H9 (cell line): ENCODE measurements around the gene PSME1. TPM values are rescaled to one million over a fixed set of nuclear protein-coding genes. Genes with fewer than 3 reads are reported as not detected.

Source experiments
- DNase-seq: peaks from one replicate; pipeline ENCODE4 v3.0.0-alpha.2; 2017
- H2AFZ ChIP-seq: one replicate; pipeline ENCODE4 v1.6.1; 2013; ENCODE audit warnings: mild to moderate bottlenecking, low read length, control low read depth, moderate library complexity
- H2AK5ac ChIP-seq: 2 replicates; pipeline ENCODE4 v1.6.1; 2013; ENCODE audit warnings: low read length, control low read depth, mixed read lengths; ENCODE audit not compliant: insufficient read length
- H2BK120ac ChIP-seq: one replicate; pipeline ENCODE4 v1.6.1; 2013; ENCODE audit warnings: low read depth, mild to moderate bottlenecking, low read length, control low read depth, inconsistent platforms; ENCODE audit not compliant: poor library complexity, severe bottlenecking
- H2BK12ac ChIP-seq: 2 replicates; pipeline ENCODE4 v1.6.1; 2013; ENCODE audit warnings: low read length, control low read depth, mixed read lengths, low read depth; ENCODE audit not compliant: insufficient read length
- H2BK15ac ChIP-seq: 2 replicates; pipeline ENCODE4 v1.6.1; 2013; ENCODE audit warnings: low read depth, low read length, control low read depth
- H2BK20ac ChIP-seq: one replicate; pipeline ENCODE4 v1.6.1; 2013; ENCODE audit warnings: low read depth, mild to moderate bottlenecking, low read length, control low read depth, inconsistent platforms; ENCODE audit not compliant: poor library complexity, severe bottlenecking
- H2BK5ac ChIP-seq: 2 replicates; pipeline ENCODE4 v1.6.1; 2013; ENCODE audit warnings: low read length, control low read depth, mixed read lengths; ENCODE audit not compliant: insufficient read length
- H3K14ac ChIP-seq: 2 replicates; pipeline ENCODE4 v1.6.1; 2013; ENCODE audit warnings: low read length, control low read depth; ENCODE audit not compliant: insufficient read depth
- H3K18ac ChIP-seq: 2 replicates; pipeline ENCODE4 v1.6.1; 2013; ENCODE audit warnings: low read depth, mild to moderate bottlenecking, mixed read lengths, low read length, control low read depth; ENCODE audit not compliant: insufficient read length
- H3K23ac ChIP-seq: 2 replicates; pipeline ENCODE4 v1.6.1; 2013; ENCODE audit warnings: low read length, control low read depth, mixed read lengths, low read depth; ENCODE audit not compliant: insufficient read length
- H3K23me2 ChIP-seq: 2 replicates; pipeline ENCODE4 v1.6.1; 2013; ENCODE audit warnings: low read depth, mild to moderate bottlenecking, mixed read lengths, low read length, control low read depth; ENCODE audit not compliant: insufficient read length, poor library complexity, severe bottlenecking
- H3K27ac ChIP-seq: 2 replicates; pipeline ENCODE4 v1.5.1; 2013; ENCODE audit warnings: low read length, control low read depth, mixed read lengths, low read depth; ENCODE audit not compliant: insufficient read length
- H3K27me3 ChIP-seq: 2 replicates; pipeline ENCODE4 v1.6.1; 2013; ENCODE audit warnings: low read length, control low read depth, inconsistent platforms; ENCODE audit not compliant: insufficient read depth
- H3K4ac ChIP-seq: 2 replicates; pipeline ENCODE4 v1.6.1; 2013; ENCODE audit warnings: low read depth, mild to moderate bottlenecking, control low read depth, inconsistent platforms, low read length, moderate library complexity
- H3K4me1 ChIP-seq: 2 replicates; pipeline ENCODE4 v1.6.1; 2013; ENCODE audit warnings: low read length, control low read depth, inconsistent platforms; ENCODE audit not compliant: insufficient read depth
- H3K4me2 ChIP-seq: 2 replicates; pipeline ENCODE4 v1.6.1; 2013; ENCODE audit warnings: low read length, control low read depth, mixed read lengths; ENCODE audit not compliant: insufficient read length, insufficient read depth
- H3K56ac ChIP-seq: 2 replicates; pipeline ENCODE4 v1.6.1; 2013; ENCODE audit warnings: low read depth, mild to moderate bottlenecking, mixed read lengths, low read length, control low read depth; ENCODE audit not compliant: insufficient read length
- H3K79me1 ChIP-seq: 2 replicates; pipeline ENCODE4 v1.6.1; 2013; ENCODE audit warnings: low read depth, mild to moderate bottlenecking, moderate library complexity, low read length, control low read depth, inconsistent platforms; ENCODE audit not compliant: insufficient read depth, poor library complexity, severe bottlenecking
- H3K79me2 ChIP-seq: 2 replicates; pipeline ENCODE4 v1.6.1; 2013; ENCODE audit warnings: low read length, control low read depth, inconsistent platforms; ENCODE audit not compliant: insufficient read depth
- H3K9ac ChIP-seq: 2 replicates; pipeline ENCODE4 v1.6.1; 2013; ENCODE audit warnings: low read length, control low read depth, mixed read lengths; ENCODE audit not compliant: insufficient read length; ENCODE audit errors: extremely low read depth
- H3K9me3 ChIP-seq: one replicate; pipeline ENCODE4 v1.6.1; 2013; ENCODE audit warnings: low read depth, low read length, inconsistent platforms; ENCODE audit not compliant: control insufficient read depth
- H3T11ph ChIP-seq: one replicate; pipeline ENCODE4 v1.6.1; 2013; ENCODE audit warnings: mild to moderate bottlenecking, low read length, control low read depth, inconsistent platforms
- H4K20me1 ChIP-seq: one replicate; pipeline ENCODE4 v1.6.1; 2013; ENCODE audit not compliant: control insufficient read depth, insufficient read length, insufficient read depth
- H4K5ac ChIP-seq: 2 replicates; pipeline ENCODE4 v1.6.1; 2013; ENCODE audit warnings: low read depth, mild to moderate bottlenecking, mixed read lengths, low read length, control low read depth; ENCODE audit not compliant: insufficient read length
- H4K8ac ChIP-seq: replicated peaks from 2 replicates; pipeline ENCODE4 v1.6.1; 2013; ENCODE audit warnings: low read length, control low read depth, mixed read lengths, low read depth; ENCODE audit not compliant: insufficient read length
- H4K91ac ChIP-seq: 2 replicates; pipeline ENCODE4 v1.6.1; 2013; ENCODE audit warnings: low read depth, mild to moderate bottlenecking, moderate library complexity, mixed read lengths, low read length, control low read depth; ENCODE audit not compliant: insufficient read length
- H3K27ac Mint-ChIP-seq, 3 experiments: 2 replicates in 2 of 3; 3 replicates in 1 of 3; pipeline ENCODE4 v1.8.0; 2020 to 2021; ENCODE audit warnings: mixed read lengths in 3 of 3, mild to moderate bottlenecking in 1 of 3, moderate library complexity in 1 of 3
- H3K27me3 Mint-ChIP-seq: 2 replicates; pipeline ENCODE4 v1.8.0; 2021; ENCODE audit warnings: low read depth, mild to moderate bottlenecking, moderate library complexity, mixed read lengths
- H3K36me3 Mint-ChIP-seq, 3 experiments: 2 replicates in 2 of 3; 3 replicates in 1 of 3; pipeline ENCODE4 v1.8.0; 2020 to 2021; ENCODE audit warnings: low read depth in 3 of 3, mixed read lengths in 3 of 3; ENCODE audit not compliant: insufficient read depth in 1 of 3
- H3K4me1 Mint-ChIP-seq, 2 experiments: 2 replicates each; pipeline ENCODE4 v1.8.0; 2020; ENCODE audit warnings: mixed read lengths in 2 of 2
- H3K4me3 Mint-ChIP-seq, 2 experiments: 2 replicates in 1 of 2; 3 replicates in 1 of 2; pipeline ENCODE4 v1.8.0; 2020 to 2021; ENCODE audit warnings: mild to moderate bottlenecking in 2 of 2, mixed read lengths in 2 of 2, moderate library complexity in 1 of 2
- H3K9me3 Mint-ChIP-seq, 2 experiments: 2 replicates in 1 of 2; 3 replicates in 1 of 2; pipeline ENCODE4 v1.8.0; 2020; ENCODE audit warnings: mild to moderate bottlenecking in 2 of 2, mixed read lengths in 2 of 2, moderate library complexity in 1 of 2
- CTCF ChIP-seq: fragments of 200-600 bp; sonication (generic); conservative IDR thresholded peaks from 3 replicates; pipeline ENCODE4 v1.8.0; 2021; ENCODE audit warnings: antibody characterized with exemption, mild to moderate bottlenecking
- WGBS: extraction: QIAGEN DNeasy Blood & Tissue Kit; methylation state at CpG from one replicate; pipeline ENCODE4 v1.1.7; 2013; ENCODE audit warnings: missing lambda C conversion rate, low lambda C conversion rate, mixed read lengths; ENCODE audit not compliant: insufficient read length; ENCODE audit errors: extremely low coverage; 5-methylcytosine and 5-hydroxymethylcytosine counted together
- total RNA-seq: library from RNA; stranded (reverse); gene quantifications from 2 replicates; pipeline ENCODE4 v1.2.1, GENCODE V29; 2021

Gene PSME1
- total RNA-seq, 1 experiment from 2014 or later = 109 TPM

- no peak overlapping the region for H3K4ac ChIP-seq
- no CpG with 5 or more reads among the region's 7 CpGs for WGBS
- no peak overlapping the region for H3K27ac ChIP-seq
- H3K23ac ChIP-seq = no peak overlapping the region
- no peak overlapping the region for H3K4me2 ChIP-seq
- no peak overlapping the region for H3K4me3 Mint-ChIP-seq
- H3K56ac ChIP-seq = no peak overlapping the region
- H4K20me1 ChIP-seq = no peaks in the 10 kb centered on the region
- no peak overlapping the region for H2BK120ac ChIP-seq
- H3K23me2 ChIP-seq = no peaks in the 10 kb centered on the region
- H3K79me1 ChIP-seq = no peaks in the 10 kb centered on the region
- no peak overlapping the region for H2AK5ac ChIP-seq
- no peak overlapping the region for H3K9ac ChIP-seq
- H4K91ac ChIP-seq = no peak overlapping the region
- no peak overlapping the region for H2AFZ ChIP-seq
- TF ChIP-seq CTCF = no peak
- no peaks in the 10 kb centered on the region for H3K4me1 ChIP-seq
- no peak overlapping the region for H3T11ph ChIP-seq
- H4K8ac ChIP-seq = no peak overlapping the region
- no peaks in the 10 kb centered on the region for H3K27me3 ChIP-seq
- no peak overlapping the region for H3K27ac Mint-ChIP-seq
- H3K9me3 Mint-ChIP-seq = peaks cover 18 to 19% of the 10 kb centered on the region in 2 experiments
- H2BK5ac ChIP-seq = no peak overlapping the region
- no peak overlapping the region for H2BK12ac ChIP-seq
- H3K18ac ChIP-seq = no peak overlapping the region
- H2BK15ac ChIP-seq = no peak overlapping the region
- no peak overlapping the region for H4K5ac ChIP-seq
- H3K27me3 Mint-ChIP-seq = no peaks in the 10 kb centered on the region
- no peak overlapping the region for H2BK20ac ChIP-seq
- H3K36me3 Mint-ChIP-seq = peaks cover 58 to 72% (median 68%) of the 10 kb centered on the region in 3 experiments
- no peaks in the 10 kb centered on the region for H3K9me3 ChIP-seq
- no peak for DNase-seq
- no peaks in the 10 kb centered on the region for H3K79me2 ChIP-seq
- H3K14ac ChIP-seq = no peak overlapping the region
- H3K4me1 Mint-ChIP-seq = no peaks in the 10 kb centered on the region
Measured at GRCh38 chr14:24102357-24103048, 33.5 kb upstream of the PSME1 start.
